ENCODE measurements around the gene NPY2R.

The NPY2R gene, protein sequence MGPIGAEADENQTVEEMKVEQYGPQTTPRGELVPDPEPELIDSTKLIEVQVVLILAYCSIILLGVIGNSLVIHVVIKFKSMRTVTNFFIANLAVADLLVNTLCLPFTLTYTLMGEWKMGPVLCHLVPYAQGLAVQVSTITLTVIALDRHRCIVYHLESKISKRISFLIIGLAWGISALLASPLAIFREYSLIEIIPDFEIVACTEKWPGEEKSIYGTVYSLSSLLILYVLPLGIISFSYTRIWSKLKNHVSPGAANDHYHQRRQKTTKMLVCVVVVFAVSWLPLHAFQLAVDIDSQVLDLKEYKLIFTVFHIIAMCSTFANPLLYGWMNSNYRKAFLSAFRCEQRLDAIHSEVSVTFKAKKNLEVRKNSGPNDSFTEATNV

DNA sequence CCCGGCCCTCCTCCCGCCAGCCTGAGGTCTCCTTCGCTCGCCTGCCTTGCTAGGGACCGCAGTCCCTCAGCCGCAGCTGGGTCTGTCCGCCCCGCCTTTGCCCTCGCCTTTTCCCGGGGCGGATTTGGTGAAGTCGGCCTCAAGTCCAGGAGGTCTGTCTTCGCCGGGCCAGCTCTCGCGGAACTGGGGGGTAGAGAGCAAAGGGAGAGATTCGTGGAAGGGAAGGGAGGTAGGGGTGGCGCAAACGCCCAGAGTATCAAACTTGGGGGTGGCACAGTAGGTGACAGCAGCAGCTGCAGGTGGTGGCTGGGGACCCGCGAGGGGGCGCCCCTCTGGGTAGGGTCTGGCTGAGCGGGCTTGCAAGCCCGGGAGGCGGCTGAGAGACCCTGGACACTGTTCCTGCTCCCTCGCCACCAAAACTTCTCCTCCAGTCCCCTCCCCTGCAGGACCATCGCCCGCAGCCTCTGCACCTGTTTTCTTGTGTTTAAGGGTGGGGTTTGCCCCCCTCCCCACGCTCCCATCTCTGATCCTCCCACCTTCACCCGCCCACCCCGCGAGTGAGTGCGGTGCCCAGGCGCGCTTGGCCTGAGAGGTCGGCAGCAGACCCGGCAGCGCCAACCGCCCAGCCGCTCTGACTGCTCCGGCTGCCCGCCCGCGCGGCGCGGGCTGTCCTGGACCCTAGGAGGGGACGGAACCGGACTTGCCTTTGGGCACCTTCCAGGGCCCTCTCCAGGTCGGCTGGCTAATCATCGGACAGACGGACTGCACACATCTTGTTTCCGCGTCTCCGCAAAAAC, at the start of gene NPY2R:
TSS of gene NPY2R (plus strand) at position 379 of the 797 bp plus-strand sequence. CDS start 5,304 bp downstream, outside the sequence.
- DNase-seq, result no peak

DNA sequence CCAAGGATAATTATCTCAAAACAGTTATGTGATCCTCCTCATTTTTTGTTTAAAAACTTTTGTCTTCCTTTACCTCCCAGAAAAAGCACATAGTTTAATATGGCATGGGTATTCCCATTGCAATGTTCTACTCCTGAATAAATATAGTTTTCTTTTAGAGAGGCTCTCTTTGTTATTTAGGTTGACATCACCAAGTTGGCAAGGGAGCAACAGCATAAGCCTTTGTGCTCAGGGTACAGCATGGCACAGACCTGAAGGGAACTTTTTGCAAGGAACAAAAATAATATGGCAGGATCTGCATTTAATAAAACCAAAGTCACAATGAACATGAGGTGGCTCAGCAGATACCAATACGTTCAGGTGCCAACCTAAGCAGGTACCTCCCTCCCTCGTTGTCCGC, 47.1 kb upstream of the NPY2R start:
- no peak for DNase-seq

DNA sequence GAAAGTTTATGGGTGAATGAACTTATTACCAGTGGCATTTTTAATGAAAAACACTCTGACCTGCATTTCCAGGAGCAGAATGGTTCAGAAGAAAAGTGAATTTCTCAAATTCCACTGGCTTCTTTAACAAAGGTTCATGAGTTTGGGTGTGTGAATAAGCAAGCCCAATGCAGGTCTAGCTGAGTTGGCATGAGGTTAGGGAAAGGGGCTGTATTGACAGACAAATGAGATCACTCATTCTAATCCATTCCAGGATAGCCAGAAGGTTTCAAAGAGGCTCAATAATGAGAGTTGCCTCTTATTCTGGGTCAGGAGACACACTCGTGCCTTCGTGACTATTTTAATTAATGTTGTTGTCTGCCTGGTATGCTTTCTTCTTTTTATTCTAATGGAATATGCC, 43.7 kb upstream of the NPY2R start:
- DNase-seq, result no peak

DNA sequence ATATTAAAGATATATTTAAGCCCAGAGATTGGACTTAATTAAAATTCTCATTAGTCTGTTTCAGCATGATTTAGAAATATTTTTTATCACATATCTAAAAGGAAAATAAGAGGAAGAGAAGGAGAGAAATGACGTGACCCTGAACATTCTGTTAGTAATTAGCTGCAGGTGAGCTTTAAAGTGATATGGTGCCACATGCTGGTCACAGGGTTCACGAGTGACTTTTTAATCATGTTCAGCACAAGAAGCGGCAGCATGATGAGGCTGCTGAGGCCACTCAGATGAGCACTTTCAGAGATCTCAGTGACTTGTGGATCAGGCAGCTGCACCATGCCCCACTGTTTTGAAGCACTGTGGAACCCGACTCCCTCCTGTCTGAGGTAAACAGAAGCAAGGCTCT, 37.9 kb upstream of the NPY2R start:
- no peak for DNase-seq

DNA sequence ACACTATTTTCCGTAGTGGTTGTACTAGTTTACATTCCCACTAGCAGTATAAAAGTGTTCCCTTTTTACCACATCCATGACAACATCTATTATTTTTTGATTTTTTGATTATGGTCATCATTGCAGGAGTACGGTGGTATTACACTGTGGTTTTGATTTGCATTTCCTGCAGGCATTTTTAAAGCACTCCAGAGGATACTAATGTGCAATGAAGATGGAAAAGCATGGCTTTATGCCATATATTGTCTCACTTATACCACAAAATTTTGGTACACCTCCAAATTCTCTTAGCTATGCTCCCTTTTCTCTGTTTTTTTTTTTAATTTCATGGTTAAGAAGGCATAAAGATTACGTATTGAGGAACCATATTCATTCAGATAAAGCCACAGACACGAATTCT, 35.1 kb upstream of the NPY2R start:
- DNase-seq, result no peak

DNA sequence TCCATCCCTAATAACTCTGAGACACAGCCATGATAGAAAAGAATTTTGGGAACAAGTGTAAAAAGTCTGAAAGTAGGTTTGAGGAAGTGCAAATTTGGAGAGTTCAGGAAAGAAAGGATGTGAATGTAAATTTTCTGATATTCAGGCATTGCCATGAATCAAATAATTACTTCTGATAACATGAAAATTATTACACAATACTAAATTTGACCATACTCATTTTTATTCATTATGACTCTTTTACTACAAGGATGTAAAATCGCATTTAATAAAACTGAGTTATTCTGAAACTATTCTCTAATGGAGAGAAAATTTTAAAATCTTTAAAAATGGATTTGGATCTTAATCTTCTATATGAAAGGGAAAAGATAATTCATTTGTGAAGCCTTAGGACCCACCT, 33.8 kb upstream of the NPY2R start:
- no peak for DNase-seq

DNA sequence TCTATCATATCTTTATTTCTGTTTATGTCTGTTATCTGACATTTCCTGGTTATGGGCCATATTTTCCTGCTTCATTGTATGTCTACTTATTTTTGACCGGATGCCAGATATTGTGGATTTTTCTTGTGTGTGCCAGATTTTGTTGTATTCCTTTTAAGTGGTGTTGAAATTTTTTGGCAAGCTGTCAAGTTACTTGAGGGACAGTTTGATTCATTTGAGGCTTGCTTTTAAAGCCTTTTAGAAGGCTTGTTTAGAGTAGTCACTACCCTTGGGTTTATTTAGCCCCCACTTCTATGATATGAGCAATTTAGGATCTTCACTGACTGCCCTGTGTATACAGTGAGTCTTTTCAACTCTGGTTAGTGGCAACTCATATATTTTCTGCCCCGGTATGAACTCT, 29.2 kb upstream of the NPY2R start:
- no peak for DNase-seq

DNA sequence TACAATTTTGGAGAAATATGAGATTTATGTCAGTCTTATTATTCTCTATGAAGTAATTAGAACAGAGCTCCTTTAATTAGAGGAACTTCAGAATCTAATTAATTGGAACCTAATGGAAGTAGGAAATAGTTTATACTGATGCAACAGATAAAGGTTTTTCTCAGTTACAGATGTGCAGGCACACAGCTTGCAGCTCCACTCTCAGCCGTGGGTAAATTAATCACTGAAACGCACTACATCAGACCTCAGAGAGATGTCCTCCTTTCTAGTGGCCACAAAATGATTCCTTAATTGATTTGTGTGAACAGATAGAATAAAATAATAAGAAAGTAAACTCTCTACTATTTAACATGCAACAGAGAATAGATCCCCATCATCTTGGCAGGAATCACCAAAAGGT, 21.5 kb upstream of the NPY2R start:
- no peak for DNase-seq

DNA sequence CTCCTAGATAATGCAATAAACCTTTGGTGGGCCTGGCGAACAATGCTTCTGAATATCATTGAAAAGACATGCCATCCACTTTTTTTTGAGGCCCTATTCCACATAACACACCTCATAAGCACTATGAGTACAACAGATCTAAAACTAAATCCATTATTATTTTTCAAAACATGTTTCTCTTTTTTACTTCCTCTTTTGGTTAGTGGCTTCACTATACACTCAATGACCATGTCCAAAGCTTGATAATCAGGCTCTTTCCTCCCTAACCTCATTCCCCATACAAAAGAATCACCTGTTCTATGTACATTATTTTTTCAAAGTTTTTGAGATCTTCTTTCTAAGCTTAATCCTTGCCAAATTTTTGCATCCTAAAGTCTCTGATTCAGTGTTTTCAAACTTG, 20.4 kb upstream of the NPY2R start:
- DNase-seq, result no peak

DNA sequence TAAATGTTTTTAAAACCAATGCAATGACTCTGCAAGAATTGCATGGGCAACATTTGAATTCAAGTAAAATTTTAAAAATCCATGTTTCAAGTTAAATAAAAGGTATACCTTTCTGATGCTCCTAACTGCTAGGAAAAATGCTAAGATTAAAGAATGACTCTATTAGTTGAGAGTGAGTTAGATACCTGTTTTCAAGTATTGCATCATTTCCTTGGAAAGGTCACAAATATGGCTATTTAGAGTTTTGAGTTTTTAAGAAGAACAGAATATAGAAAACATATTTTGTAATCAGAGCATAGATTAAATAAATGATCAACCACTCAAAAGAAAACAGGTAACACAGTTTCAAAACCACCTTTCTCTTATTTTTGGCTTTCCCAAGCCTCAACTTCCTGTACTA, 18.3 kb upstream of the NPY2R start:
- DNase-seq, result no peak

DNA sequence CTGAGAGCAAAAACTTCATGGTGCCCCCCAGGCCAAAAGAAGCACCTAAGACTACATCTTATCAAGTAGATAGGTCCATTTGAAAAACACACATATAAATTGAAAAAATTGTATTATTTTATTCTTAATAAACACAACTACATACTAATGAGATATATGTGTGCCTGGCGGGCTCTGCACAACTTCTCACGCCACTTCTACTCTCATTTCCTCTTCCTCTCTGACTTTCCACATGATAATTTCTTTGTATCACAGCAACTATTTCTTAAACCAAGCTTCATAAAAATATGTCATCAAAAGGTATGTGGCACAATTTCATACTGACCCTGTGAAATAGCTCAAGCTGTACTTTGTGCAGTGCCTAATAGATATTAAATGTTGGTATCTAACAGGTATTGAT, 10.7 kb upstream of the NPY2R start:
- DNase-seq, result no peak

DNA sequence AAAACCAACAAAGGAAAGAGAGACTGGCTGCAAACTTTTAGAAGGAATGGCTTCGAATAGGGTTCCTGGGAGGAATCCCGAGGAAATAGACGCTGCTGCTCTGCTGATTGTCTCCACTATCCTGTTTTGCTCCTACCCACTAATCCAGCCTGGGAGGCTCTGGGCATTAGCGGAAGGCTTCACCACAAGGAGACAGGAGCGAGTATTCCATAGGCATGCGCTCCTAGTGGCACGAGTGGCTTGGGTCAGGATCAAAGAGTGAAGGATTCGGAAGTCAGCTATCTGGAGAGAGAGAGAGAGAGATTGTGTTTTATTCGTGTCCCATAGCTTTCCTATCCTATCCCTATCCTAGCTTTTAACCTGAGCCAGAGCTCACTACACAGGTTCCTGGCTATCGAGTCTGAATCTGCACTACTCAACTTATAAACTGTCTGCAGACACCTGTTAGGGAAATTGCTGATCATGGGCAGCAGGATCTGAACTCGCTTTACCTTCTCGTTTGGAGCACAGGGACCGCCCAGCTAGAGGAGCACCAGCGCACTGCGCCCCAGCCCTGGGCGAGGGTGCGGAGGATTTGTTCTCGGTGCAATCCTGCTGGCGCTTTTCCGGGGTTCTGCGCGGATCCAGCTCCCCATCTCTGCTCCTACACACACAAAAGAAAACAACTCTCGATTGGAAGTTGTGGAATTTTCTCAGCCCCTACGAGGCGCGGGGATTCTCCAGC, 740 bp upstream of the NPY2R start:
- DNase-seq, result no peak

DNA sequence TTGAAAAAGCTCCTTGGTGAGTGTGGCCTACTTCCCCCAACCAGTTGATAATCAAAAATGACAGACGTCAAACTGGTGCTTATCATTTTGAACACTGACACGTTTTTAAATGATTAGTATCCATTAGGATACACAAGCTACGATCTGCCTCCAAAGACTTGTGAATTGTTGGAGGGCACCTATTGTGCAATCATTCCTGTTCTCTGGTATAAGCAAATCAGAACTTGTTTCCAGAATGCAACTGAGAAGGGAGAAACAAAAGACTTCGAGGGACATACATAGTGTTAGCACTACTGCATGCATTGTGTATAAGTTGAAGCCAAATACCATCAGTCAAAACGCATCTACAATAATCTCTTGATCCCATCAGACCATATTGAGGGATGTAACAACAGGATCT, 11.6 kb downstream of the NPY2R start:
- no peak for DNase-seq

DNA sequence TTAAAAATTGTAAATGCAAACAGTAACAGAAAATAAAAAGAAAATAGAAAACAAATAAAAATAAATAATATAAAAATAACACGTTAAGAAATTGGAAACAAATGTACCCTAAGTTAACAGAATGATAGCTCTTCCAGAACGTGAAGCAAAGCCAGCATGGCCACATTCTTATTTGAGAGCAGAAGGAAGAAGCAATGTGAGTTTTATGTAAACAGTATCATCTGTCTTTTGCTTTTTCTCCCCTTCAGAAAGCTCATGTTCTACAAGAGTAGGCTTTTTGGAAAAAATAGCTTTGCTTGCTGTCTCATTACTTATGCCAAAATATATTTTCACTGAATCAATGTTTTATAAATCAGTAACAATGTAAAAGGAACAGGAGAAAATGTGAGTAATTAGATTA, 18.7 kb downstream of the NPY2R start:
- DNase-seq, result no peak

DNA sequence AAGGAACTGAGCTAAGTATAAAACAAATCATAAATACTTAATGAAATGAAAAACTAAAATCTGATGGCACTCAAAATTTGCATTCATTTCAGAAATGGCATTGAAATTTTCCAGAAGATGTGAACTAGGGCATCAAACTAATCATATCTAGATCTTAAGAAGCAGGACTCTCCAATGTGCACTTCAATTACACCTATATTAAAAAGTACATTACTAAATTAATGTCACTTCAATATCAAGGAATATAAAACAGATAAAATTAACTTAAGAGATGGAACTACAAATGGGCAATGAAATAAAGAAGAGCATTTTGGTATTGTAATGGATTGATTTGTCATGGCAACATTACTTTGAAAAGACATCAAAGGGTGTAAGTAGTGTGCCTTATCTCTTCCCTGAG, 20.3 kb downstream of the NPY2R start:
- DNase-seq, result no peak

DNA sequence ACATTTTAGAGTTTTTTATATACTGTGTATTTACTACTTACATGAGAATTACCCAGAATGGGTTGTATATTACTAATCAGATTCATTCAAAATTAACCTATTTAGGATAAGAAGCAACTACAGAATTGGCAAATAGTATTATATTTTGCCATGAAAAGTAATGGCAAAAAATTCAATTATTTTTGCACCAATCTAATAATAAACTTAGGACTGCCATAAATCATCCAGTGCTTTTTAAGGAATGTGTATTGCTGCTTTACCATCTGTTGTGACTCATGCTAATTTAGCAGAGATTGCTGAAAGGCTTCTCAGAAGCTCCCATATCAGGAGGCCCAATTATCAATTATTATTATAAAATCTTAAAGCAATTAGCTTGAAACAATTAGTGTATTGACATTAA, 24.0 kb downstream of the NPY2R start:
- no peak for DNase-seq

DNA sequence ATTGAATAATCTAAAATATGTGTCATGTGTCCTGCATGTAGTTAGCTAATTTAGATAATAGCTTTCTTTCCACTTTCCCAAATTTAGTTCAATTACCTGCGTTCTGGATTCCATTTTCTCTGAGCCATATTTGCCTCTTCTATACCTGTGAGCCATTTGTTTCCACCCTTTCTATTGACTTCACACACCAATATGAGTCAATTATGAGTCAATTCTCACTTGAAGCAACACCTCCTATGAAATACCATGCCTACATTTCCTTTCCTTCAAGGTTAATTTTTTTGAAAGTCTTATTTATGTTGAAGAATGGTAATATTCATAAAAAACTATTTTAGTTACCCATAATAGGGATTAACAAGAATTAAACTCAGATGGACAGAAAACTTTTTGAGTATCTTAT, 25.8 kb downstream of the NPY2R start:
- DNase-seq, result no peak

DNA sequence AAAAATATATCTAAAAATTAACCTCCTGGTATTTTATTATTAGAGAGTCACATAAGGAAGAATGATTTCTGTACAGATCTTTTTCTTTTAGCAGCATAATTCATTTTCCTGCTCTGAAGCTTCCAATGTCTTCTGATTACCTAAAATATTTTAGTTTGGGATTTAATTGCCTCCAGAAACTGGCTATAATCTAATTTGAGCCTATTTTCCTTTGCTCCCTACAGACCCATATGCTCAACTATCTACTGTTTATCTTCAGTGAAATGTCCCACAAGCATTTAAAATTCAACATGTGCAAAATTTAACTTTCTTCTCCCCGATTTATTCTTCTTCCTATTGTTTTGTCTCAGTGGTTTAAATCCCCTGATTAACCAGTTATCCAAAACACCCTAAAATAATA, 29.1 kb downstream of the NPY2R start:
- no peak for DNase-seq

DNA sequence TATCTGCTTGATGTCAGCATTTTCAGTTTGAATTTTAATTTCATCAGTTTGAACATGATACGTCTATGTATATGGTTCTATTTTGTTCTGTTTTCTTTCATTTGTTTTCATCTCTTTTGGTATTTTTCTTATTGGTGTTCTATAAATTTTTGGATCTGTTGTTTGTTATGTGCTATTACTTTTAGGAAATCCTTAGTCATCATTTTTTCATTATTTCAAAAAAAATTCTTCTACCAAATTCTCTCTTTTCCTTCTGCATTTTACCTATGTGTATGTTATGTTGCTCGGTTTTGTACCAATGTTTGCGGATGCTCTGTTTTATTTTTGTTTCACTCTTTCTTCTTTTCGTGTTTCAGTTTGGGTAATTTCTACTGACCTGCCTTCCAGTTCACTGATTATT, 32.8 kb downstream of the NPY2R start:
- DNase-seq, result no peak

DNA sequence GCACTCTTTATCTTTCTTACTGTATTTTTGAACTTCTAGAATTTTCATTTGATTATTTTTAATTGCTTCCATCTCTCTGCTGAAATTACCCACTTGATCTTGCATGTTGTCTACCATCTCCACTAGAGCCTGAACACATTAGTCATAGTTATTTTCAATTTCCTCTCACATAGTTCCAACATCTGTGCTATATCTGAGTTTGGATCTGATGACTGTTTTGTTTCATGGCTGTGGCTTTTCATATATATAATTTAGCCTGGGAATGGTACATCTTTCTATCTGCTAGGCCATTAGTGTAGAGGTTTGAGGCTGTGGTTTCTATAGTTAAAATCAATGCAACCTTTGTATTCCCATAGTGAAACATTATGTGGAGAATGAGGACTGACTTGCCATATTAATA, 33.2 kb downstream of the NPY2R start:
- DNase-seq, result no peak

DNA sequence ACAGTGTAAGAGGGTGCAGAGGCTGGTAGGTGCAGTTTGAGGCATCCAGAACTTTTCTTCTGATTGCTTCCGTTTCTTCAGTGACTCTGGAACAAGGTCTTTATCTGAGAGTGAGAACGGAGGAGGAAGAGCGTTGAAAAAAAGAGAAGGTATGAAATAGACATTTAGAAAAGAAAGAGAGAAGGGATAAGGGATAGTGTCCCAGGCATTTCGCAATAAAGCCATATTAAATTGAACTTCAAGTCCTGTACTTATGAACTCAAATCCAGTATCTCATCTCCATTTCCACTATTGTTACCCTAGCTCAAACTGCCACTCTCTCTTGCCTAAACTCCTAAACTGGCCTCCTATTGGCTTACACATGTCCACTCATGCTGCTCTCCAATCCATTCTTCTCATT, 36.7 kb downstream of the NPY2R start:
- no peak for DNase-seq

DNA sequence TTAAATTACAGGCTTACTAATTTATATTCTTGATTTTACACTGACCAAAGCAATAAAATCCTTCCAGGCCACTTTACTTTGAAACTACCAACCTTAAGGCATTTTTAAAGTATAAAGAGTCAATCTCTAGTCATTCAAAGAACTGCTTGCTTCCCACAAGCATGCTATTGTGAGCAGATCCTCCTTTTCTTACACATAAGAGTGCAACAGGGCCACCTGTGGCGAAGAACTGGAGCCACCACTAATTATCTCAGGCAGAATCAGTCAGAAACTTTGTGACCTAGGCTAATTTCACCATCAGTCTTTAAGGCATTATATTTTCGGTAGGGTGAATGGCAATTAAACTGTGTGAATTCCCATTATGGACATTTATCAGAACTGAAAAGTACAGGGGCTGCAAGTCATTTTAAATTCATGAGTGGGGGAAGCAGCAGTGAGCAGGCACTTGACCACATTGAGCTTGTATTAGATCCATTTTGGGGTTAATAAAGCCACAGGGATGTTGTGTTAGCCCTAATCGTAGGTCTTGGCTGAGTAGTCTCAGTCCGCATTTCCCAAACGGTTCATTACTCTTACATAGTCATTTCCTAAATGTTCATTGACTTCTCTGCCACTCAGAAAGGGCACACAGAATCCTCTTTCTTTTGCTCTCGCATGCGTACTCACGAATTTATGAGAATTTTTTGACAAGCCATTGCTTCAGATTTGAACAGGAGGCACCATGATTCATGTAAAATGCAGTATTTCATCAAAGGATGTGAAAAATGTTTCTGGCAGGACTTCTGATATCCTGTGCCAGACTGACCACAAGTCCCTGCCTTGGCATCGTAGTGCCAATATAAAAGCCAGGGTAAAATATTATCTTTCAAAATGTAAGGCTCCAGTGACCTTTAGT, 39.8 kb downstream of the NPY2R start:
- DNase-seq, result no peak
